ENCODE measurements around the gene CDH9. TPM values are rescaled to one million over a fixed set of nuclear protein-coding genes. Genes with fewer than 3 reads are reported as not detected.

CDH9 gene
- total RNA-seq, 1 donor from 2014 or later, result not detected

GRCh38 chr5:27021471-27021870 is 16.9 kb downstream of the CDH9 start:
- H3K36me3 Mint-ChIP-seq (ENCODE audit: low read depth), result no peaks in the 10 kb centered on the region
- DNase-seq (ENCODE audit: low spot score), result no peak
- H3K9me3 Mint-ChIP-seq (ENCODE audit: low read depth), result no peaks in the 10 kb centered on the region
- no peak overlapping the region for H3K4me3 Mint-ChIP-seq (ENCODE audit: unreplicated experiment)
- H3K27ac Mint-ChIP-seq (ENCODE audit: unreplicated experiment), result no peak overlapping the region
- no peaks in the 10 kb centered on the region for H3K4me1 Mint-ChIP-seq (ENCODE audit: low read depth)
- TF ChIP-seq CTCF (IDR thresholded peaks at IDR 0.05), result no peak
- peaks cover 2% of the 10 kb centered on the region for H3K27me3 Mint-ChIP-seq (ENCODE audit: low read depth)

GRCh38 chr5:27020973-27021372 is 17.4 kb downstream of the CDH9 start:
- no peaks in the 10 kb centered on the region for H3K36me3 Mint-ChIP-seq (ENCODE audit: low read depth)
- H3K27ac Mint-ChIP-seq (ENCODE audit: unreplicated experiment), result no peak overlapping the region
- H3K27me3 Mint-ChIP-seq (ENCODE audit: low read depth), result peaks cover 2% of the 10 kb centered on the region
- no peak for DNase-seq (ENCODE audit: low spot score)
- no peaks in the 10 kb centered on the region for H3K9me3 Mint-ChIP-seq (ENCODE audit: low read depth)
- no peak overlapping the region for H3K4me3 Mint-ChIP-seq (ENCODE audit: unreplicated experiment)
- TF ChIP-seq CTCF (IDR thresholded peaks at IDR 0.05), result peak; percentile 72
- no peaks in the 10 kb centered on the region for H3K4me1 Mint-ChIP-seq (ENCODE audit: low read depth)

DNA sequence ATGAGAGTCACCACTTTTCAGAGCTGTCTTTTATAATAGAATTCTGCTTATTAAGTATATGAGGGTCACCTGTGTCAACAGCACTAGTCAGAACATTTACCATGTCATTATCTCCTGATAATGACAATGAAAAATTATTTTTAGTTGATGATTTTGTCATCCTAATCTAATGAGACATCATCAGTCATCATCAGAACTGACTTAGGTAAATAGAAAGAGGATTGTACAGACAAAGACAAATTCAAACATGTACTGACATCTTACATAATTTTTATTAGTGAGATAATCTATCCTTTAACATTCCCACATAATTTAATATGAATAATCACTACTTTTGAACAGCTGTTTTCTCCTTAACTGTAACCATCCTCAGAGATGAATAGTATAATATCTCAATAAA is 22.6 kb downstream of the CDH9 start:
- no peaks in the 10 kb centered on the region for H3K9me3 Mint-ChIP-seq (ENCODE audit: low read depth)
- no peaks in the 10 kb centered on the region for H3K4me1 Mint-ChIP-seq (ENCODE audit: low read depth)
- no peak for TF ChIP-seq CTCF (IDR thresholded peaks at IDR 0.05)
- H3K4me3 Mint-ChIP-seq (ENCODE audit: unreplicated experiment), result no peak overlapping the region
- peaks cover 4% of the 10 kb centered on the region for H3K27me3 Mint-ChIP-seq (ENCODE audit: low read depth)
- no peak for DNase-seq (ENCODE audit: low spot score)
- H3K36me3 Mint-ChIP-seq (ENCODE audit: low read depth), result no peaks in the 10 kb centered on the region
- no peak overlapping the region for H3K27ac Mint-ChIP-seq (ENCODE audit: unreplicated experiment)

DNA sequence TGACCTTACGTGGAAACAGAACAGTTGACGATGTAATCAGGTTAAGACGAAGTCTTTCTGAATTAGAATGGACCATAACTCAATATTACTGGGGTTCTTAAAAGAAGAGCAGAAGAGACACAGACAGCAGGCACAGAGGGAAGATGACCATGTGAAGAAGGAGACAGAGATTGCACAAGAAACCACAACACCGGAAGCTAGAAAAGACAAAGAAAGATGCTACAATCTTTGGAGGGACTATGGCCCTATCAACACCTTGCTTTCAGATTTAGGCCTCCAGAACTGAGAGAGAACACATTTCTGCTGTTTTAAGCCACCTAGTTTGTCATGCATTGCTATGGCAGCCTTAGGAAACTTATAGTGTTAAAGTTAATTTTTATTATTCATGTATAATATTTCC is 27.1 kb downstream of the CDH9 start:
- no peak overlapping the region for H3K27ac Mint-ChIP-seq (ENCODE audit: unreplicated experiment)
- H3K36me3 Mint-ChIP-seq (ENCODE audit: low read depth), result no peaks in the 10 kb centered on the region
- peaks cover 2% of the 10 kb centered on the region for H3K27me3 Mint-ChIP-seq (ENCODE audit: low read depth)
- H3K4me3 Mint-ChIP-seq (ENCODE audit: unreplicated experiment), result no peak overlapping the region
- H3K9me3 Mint-ChIP-seq (ENCODE audit: low read depth), result no peaks in the 10 kb centered on the region
- no peaks in the 10 kb centered on the region for H3K4me1 Mint-ChIP-seq (ENCODE audit: low read depth)
- no peak for TF ChIP-seq CTCF (IDR thresholded peaks at IDR 0.05)
- no peak for DNase-seq (ENCODE audit: low spot score)

GRCh38 chr5:27010646-27011045 is 27.7 kb downstream of the CDH9 start:
- no peak overlapping the region for H3K27ac Mint-ChIP-seq (ENCODE audit: unreplicated experiment)
- H3K27me3 Mint-ChIP-seq (ENCODE audit: low read depth), result peaks cover 2% of the 10 kb centered on the region
- H3K9me3 Mint-ChIP-seq (ENCODE audit: low read depth), result no peaks in the 10 kb centered on the region
- H3K4me1 Mint-ChIP-seq (ENCODE audit: low read depth), result no peaks in the 10 kb centered on the region
- no peaks in the 10 kb centered on the region for H3K36me3 Mint-ChIP-seq (ENCODE audit: low read depth)
- no peak for TF ChIP-seq CTCF (IDR thresholded peaks at IDR 0.05)
- no peak for DNase-seq (ENCODE audit: low spot score)
- H3K4me3 Mint-ChIP-seq (ENCODE audit: unreplicated experiment), result no peak overlapping the region
